ENCODE data around the gene KRT81.

GRCh38 chr12:52243259-52243855, 48.0 kb downstream of the KRT81 start:
- TF ChIP-seq EZH2 (IDR thresholded peaks at IDR 0.05; ENCODE audit: low read depth) (no peak), CTCF (conservative IDR thresholded peaks at IDR 0.05) (no peak)

Measured in PC-9 (cell line).